Type B pancreatic cell (in vitro differentiated cells): ENCODE data around the gene DLG1. TPM values are rescaled to one million over a fixed set of nuclear protein-coding genes. Genes with fewer than 3 reads are reported as not detected.

Experiments used
- DNase-seq: peaks from one replicate; pipeline ENCODE4 v3.0.0; 2021; ENCODE audit warnings: mixed read lengths; ENCODE audit not compliant: unreplicated experiment; ENCODE audit errors: extremely low spot score
- H3K27ac Mint-ChIP-seq: 2 replicates; pipeline ENCODE4 v1.8.0; 2021; ENCODE audit warnings: mild to moderate bottlenecking, mixed read lengths
- H3K27me3 Mint-ChIP-seq: 2 replicates; pipeline ENCODE4 v1.8.0; 2021; ENCODE audit warnings: mixed read lengths
- H3K36me3 Mint-ChIP-seq: 2 replicates; pipeline ENCODE4 v1.8.0; 2021; ENCODE audit warnings: mixed read lengths
- H3K4me1 Mint-ChIP-seq: one replicate; pipeline ENCODE4 v1.8.0; 2021; ENCODE audit warnings: mixed read lengths; ENCODE audit not compliant: unreplicated experiment
- H3K4me3 Mint-ChIP-seq: 2 replicates; pipeline ENCODE4 v1.8.0; 2021; ENCODE audit warnings: mild to moderate bottlenecking, mixed read lengths
- H3K9me3 Mint-ChIP-seq: 2 replicates; pipeline ENCODE4 v1.8.0; 2021; ENCODE audit warnings: mixed read lengths
- total RNA-seq: library from RNA; stranded (reverse); gene quantifications from 2 replicates; pipeline ENCODE4 v1.2.1, GENCODE V29; 2021; ENCODE audit warnings: low replicate concordance
- TF ChIP-seq, protein P1 (sequence below): fragments of 200-600 bp; sonication (generic); conservative IDR thresholded peaks from 2 replicates; pipeline ENCODE4 v1.5.0; 2021; ENCODE audit warnings: antibody characterized with exemption, mild to moderate bottlenecking

Gene DLG1
- total RNA-seq, 1 donor from 2014 or later = 95.9 TPM

DNA sequence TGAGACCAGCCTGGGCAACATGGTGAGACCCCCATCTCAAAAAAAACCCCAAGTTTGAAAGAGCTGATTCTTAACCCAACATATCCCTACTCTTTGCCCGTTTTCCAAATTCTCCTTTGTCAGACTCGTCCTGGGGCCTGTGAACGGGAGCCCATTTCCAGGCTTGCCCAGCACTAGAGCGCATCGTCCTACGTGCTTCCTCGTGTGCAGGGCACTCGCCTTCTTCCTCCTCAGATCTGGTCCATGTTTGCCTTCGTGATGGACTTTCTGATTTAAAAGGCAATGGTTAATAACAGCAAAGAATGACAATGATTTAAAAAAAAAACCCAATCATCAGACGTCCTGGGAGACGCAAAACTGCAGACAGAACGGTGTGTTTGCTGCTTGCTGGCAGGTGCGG is 278.9 kb downstream of the DLG1 start:
- TF ChIP-seq, protein P1, sequence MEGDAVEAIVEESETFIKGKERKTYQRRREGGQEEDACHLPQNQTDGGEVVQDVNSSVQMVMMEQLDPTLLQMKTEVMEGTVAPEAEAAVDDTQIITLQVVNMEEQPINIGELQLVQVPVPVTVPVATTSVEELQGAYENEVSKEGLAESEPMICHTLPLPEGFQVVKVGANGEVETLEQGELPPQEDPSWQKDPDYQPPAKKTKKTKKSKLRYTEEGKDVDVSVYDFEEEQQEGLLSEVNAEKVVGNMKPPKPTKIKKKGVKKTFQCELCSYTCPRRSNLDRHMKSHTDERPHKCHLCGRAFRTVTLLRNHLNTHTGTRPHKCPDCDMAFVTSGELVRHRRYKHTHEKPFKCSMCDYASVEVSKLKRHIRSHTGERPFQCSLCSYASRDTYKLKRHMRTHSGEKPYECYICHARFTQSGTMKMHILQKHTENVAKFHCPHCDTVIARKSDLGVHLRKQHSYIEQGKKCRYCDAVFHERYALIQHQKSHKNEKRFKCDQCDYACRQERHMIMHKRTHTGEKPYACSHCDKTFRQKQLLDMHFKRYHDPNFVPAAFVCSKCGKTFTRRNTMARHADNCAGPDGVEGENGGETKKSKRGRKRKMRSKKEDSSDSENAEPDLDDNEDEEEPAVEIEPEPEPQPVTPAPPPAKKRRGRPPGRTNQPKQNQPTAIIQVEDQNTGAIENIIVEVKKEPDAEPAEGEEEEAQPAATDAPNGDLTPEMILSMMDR = no peak
- H3K36me3 Mint-ChIP-seq = no peaks in the 10 kb centered on the region
- H3K27ac Mint-ChIP-seq = no peak overlapping the region
- peaks cover 28% of the 10 kb centered on the region for H3K27me3 Mint-ChIP-seq
- H3K4me1 Mint-ChIP-seq = peaks cover 23% of the 10 kb centered on the region
- no peak for DNase-seq
- no peak overlapping the region for H3K4me3 Mint-ChIP-seq
- H3K9me3 Mint-ChIP-seq = no peaks in the 10 kb centered on the region

DNA sequence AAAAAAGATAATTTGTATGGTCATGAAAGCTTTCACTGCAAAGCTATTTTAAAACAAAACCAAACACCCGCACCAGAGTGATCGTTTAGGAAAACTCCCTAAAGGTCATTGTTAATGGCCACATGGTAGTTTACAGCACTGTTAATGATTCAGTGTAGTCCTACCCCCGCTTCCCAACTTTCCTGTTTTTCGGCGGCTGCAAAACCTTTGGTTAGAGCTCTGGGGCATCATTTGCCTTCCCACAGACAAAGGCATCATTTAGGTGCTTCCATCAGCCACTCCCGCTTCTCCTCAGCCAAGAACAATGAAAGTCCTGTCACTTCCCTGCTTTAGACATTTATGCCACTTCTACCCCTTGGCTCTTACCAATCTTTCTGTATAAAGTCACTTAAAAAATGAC is 279.4 kb downstream of the DLG1 start:
- Mint-ChIP-seq H3K27me3 (peaks cover 26% of the 10 kb centered on the region), H3K9me3 (no peaks in the 10 kb centered on the region), H3K4me1 (peaks cover 21% of the 10 kb centered on the region), H3K4me3 (no peak overlapping the region), H3K36me3 (no peaks in the 10 kb centered on the region), H3K27ac (no peak overlapping the region)
- DNase-seq = no peak
- TF ChIP-seq, protein P1 = no peak

DNA sequence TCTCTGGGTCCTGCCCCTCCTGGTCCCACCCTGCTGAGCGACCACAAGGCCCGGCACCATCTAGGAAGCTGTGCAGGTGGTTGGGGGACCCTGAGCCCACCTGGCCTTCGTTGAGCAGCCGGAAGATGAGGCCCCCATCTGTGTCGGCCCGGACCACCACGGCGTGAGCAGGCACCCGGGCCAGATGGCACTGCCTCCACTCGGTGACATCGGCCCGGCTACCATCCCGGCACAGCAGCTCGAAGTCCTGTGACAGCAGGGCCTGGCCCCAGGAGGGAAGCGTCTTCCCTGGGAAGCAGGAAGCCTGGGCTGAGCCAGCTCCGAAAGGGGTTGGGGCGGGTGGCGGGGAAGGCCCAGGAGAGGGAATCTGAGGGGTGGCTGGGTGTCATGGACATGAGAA is 281.4 kb downstream of the DLG1 start:
- no peaks in the 10 kb centered on the region for H3K9me3 Mint-ChIP-seq
- H3K27me3 Mint-ChIP-seq = peaks cover 16% of the 10 kb centered on the region
- no peaks in the 10 kb centered on the region for H3K36me3 Mint-ChIP-seq
- no peak overlapping the region for H3K27ac Mint-ChIP-seq
- TF ChIP-seq, protein P1 = no peak
- DNase-seq = no peak
- H3K4me3 Mint-ChIP-seq = no peak overlapping the region
- peaks cover 7% of the 10 kb centered on the region for H3K4me1 Mint-ChIP-seq

DNA sequence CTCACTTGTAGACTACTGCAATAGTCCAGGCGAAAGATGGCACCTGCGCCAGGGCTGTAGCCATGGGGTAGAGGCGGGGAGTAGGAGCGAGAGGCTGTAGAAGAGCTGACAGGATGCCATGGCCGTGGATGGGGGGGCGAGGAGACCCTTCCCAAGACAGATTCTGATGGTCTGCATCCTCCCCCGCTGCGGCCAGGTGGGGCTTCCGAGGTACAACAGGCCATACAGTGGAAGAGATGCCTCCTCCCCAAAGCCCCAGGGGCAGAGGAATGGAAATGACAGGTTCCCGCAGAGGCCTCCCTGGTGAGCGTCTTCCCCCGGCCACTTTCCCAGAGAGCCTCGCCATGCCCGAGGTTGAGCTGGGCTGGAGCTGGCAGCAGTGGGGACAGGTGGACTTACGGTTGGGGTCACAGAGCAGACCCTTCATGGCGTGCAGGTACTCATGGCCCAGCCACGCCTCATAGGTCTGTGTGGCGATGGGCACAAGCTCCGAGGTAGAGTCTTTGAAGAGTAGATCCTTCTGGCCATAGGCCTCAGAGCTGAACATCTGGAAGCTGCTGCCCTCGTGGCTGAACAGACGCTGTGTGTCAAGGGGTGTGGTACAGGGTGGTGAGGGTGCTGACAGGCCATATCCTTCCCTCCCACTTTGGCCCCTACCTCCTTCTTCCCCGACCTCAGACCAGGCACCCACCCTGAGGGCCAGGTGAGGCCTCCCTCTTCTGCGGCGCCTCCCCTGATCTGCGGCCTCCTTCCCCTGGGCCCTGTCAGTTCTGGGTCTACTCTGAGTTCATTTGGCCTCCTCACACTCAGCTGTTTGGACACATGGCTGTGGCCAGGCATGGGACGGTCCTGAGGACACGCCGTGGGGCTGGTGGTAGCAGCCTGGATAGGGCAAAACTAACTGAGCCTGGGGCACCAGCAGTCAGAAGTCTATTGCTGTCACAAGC is 282.3 kb downstream of the DLG1 start:
- no peaks in the 10 kb centered on the region for H3K9me3 Mint-ChIP-seq
- H3K4me1 Mint-ChIP-seq = peaks cover 7% of the 10 kb centered on the region
- no peak overlapping the region for H3K27ac Mint-ChIP-seq
- TF ChIP-seq, protein P1 = no peak
- H3K36me3 Mint-ChIP-seq = no peaks in the 10 kb centered on the region
- peaks cover 11% of the 10 kb centered on the region for H3K27me3 Mint-ChIP-seq
- no peak for DNase-seq
- H3K4me3 Mint-ChIP-seq = no peak overlapping the region

DNA sequence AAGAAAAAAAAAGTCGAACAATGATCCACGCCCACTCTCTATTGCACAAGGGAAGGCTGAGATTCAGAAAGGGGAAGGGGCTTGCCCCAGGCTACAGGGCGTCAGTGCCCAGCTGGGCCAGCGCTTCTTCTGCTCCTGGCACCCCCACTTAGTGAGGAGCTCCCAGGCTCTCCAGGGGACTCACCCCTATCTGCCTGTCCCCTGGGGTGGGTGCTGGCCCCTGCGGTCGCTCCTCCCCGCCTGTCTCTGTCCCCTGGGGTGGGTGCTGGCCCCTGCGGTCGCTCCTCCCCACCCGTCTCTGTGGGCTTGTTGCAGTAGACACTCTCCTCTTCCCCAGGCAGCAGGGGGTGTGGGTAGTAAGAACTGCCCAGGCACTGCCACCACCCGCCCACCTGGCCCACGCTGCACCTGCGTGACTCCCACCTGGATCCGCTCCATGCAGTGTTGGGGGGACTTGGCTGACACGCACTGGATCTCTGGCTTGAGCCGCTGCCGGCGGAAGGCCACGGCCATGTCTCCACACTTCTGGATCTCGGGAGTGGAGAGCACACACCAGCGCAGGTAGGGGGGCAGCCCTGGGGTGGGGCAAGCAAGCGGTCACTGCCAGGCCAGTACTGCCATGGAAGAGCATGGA is 283.4 kb downstream of the DLG1 start:
- Mint-ChIP-seq H3K27ac (no peak overlapping the region), H3K27me3 (peaks cover 8% of the 10 kb centered on the region), H3K36me3 (no peaks in the 10 kb centered on the region), H3K9me3 (no peaks in the 10 kb centered on the region), H3K4me3 (no peak overlapping the region), H3K4me1 (peaks cover 7% of the 10 kb centered on the region)
- DNase-seq = no peak
- TF ChIP-seq, protein P1 = no peak
